Lower leg skin (tissue), 3 donors: Measurements from ENCODE around the gene REG1A.

Source experiments
- POLR2A ChIP-seq, 2 donors: fragments of 450-650 bp; IDR thresholded peaks; one replicate each; pipeline ENCODE4 v1.6.1; 2016 to 2017; ENCODE audit warnings: antibody characterized with exemption in 2 of 2, mild to moderate bottlenecking in 1 of 2, moderate library complexity in 1 of 2
- TF ChIP-seq, protein P1 (sequence below), 3 donors: fragments of 450-650 bp; IDR thresholded peaks; one replicate each; pipeline ENCODE4 v1.5.1; 2016; ENCODE audit warnings: antibody characterized with exemption in 3 of 3, mild to moderate bottlenecking in 3 of 3, moderate library complexity in 2 of 3

DNA sequence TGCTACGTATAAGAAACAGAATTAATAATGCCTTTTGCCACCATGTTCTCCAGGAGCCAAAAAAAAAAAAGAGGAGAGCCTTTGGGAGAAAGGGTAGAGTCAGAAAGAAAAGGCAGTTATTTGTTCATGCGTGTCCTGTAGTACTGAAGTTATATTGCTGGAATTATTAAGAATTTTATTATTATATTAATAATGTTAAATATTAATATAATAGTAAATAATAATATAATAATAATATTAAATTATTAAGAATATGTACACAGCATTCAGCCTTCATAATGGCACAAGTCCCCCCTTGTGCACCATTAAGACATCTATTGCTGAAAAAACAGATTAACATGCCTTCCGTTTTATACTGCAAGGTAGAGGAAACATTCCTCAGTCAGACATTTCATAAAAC is 8.1 kb downstream of the REG1A start:
- TF ChIP-seq POLR2A (IDR thresholded peaks at IDR 0.05): no peak
- TF ChIP-seq, protein P1, sequence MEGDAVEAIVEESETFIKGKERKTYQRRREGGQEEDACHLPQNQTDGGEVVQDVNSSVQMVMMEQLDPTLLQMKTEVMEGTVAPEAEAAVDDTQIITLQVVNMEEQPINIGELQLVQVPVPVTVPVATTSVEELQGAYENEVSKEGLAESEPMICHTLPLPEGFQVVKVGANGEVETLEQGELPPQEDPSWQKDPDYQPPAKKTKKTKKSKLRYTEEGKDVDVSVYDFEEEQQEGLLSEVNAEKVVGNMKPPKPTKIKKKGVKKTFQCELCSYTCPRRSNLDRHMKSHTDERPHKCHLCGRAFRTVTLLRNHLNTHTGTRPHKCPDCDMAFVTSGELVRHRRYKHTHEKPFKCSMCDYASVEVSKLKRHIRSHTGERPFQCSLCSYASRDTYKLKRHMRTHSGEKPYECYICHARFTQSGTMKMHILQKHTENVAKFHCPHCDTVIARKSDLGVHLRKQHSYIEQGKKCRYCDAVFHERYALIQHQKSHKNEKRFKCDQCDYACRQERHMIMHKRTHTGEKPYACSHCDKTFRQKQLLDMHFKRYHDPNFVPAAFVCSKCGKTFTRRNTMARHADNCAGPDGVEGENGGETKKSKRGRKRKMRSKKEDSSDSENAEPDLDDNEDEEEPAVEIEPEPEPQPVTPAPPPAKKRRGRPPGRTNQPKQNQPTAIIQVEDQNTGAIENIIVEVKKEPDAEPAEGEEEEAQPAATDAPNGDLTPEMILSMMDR (IDR thresholded peaks at IDR 0.05): no peak
